ENCODE measurements around the gene DLG2. TPM values are rescaled to one million over a fixed set of nuclear protein-coding genes. Genes with fewer than 3 reads are reported as not detected.
"Not testable (repeated sequence)": the region's sequence is repeated elsewhere in the genome, so short reads cannot be mapped to it uniquely, and the experiment has no call there.

DLG2 gene
- total RNA-seq, 1 donor from 2014 or later = 0.18 TPM

DNA sequence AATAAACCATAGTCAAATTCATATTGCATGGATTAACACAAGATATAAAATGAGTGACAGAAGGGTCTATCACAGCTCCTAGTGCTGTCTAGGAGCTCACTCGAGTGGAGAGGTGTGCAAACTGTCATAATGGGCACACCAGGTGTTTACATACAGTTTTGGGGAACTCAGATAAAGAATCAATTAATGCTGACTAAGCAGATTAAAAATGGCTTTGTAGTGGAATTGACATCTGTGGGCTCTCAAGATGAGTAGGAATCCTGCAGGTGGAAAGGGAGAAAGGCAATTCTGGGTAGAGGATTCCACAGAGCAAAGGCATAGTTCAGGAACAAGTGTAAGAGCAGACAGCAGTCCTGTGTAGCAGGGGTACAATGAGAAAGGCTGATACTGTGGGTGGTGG lies 1844.8 kb downstream of the DLG2 start:
- DNase-seq (ENCODE audit: extremely low read depth, low read depth, low spot score) = no peak

DNA sequence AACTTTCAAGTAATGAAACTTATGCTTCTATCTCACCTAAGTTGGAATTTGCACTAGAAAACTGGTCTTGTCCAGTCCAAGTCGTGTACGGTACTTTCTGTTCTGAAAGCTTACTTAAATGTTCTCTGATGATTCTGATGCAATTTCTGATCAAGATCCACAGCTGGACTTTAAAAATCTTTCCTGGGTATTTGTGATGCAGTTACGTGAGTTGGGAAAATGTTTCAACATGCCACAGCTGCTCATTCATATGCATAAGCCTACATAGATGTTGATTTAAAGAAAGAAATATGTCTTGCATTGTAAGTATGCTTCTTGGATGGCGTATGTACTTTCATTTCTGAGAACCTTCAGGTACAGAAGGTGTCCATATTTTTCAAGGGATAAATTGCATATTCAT lies 1847.3 kb downstream of the DLG2 start:
- DNase-seq (ENCODE audit: extremely low read depth, low read depth, low spot score) = no peak

DNA sequence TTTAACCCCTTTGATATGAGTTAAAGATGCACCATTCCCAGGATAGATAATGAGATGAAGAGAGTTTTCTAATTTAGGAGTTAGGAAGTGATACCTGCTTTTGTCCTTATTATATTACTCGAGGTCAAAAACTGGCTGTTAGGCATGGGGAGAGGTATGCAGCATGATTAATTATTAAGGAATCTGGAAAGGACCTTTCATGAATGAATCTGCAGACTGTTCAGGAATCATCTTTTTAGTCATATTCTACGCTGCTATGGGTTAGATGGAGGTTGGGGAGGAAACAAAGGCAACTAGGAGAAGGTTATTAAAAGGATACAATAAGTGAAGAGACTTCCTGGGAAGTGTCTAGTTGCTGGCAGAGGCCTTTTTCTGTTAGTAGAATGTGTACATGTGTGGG lies 1848.5 kb downstream of the DLG2 start:
- no peak for DNase-seq (ENCODE audit: extremely low read depth, low read depth, low spot score)

DNA sequence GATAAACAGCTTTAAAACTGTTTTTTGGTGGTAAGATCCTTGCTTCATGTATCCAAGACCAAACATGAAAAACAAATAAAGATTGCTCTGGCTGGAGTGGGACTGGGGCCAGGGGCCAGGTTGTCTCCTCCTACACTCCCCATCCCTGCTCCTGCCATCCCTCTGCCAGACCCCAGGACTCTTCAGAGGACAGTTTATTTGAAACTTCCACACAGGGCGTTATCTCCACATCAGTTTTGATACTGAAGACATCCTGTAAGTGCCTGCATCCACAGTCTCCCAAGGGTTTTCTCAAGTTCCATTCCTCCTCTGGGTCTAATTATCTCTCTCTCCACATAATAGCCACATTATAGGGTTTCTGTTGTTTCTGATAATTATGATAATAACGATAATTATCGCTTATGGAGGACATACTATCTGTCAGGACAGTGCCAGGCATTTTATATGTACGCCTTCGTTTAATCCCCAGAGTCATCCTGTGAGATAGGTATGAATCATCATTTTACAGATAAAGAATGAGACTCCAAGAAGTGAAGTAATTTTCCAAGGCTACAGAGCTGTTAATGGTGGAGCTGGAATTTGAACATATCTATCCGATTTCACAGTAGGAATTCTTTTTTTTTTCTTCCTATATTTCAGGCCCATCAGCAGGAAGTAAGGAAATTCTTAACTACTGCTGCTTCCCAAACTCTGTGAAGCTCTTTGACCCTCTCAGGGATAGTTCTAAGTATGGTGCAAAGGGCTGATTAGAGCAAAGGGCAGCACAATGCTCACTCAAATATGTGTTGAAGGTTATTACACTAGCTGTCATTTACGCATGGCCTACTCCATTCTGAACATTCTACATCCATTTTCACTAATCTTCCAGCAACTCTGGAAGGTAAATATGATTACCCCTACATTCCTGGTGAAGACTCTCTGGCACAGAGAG lies 1852.9 kb downstream of the DLG2 start:
- DNase-seq (ENCODE audit: extremely low read depth, low read depth, low spot score) = no peak

DNA sequence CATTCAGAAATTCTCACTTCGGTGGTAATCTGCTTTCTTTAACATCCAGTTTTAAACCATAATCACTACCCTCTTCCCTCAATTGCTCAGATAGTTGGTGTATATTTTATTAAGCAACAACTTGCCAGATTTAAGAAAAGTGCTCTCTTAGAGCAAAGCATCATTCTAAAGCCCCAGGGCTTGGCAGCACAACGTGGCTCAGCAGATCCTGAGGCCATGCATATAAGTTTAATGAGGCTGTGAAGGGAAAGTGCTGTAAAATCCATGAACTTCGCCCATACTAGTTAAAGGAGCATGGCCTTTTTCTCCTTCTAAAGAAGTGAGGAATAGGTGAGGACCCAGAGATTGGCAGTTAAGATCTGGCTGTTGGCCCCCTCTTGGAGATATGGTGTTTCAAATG lies 1858.7 kb downstream of the DLG2 start:
- DNase-seq (ENCODE audit: extremely low read depth, low read depth, low spot score) = no peak

DNA sequence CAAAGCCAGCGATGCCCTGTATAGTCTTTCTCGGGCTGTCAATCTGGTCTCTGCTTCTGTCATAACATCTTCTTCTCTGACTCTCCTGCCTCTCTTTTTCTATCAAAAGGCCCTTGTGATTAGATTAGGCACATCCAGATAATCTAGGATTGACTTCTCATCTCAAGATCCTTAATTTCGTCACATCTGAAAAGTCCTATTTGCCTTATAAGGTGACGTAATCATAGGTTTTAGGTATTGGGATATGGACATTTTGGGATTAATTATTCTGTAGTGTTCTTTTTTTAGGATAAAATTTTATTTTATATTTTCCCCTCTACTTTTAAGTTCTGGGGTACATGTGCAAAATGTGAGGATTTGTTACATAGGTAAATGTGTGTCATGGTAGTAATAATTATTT lies 1860.2 kb downstream of the DLG2 start:
- no peak for DNase-seq (ENCODE audit: extremely low read depth, low read depth, low spot score)

DNA sequence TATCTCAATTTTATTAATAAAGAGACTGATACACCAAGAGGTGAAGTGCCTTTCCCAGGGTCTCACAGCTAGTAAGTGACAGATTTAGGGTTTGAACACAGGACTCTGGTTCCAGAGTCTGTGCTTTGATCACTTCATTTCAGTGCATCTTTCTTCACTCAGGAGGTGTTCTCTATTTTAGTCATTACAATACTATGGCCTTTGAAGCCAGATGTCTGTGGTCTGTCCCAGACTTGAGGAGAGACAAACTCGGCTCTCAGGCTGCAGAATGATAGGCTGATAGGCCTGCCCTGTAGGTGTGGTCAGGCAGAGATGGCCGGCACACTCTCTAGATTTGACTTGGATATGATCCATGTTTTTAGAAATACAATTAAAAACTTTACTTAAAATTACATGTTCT lies 1862.5 kb downstream of the DLG2 start:
- DNase-seq (ENCODE audit: extremely low read depth, low read depth, low spot score) = no peak

DNA sequence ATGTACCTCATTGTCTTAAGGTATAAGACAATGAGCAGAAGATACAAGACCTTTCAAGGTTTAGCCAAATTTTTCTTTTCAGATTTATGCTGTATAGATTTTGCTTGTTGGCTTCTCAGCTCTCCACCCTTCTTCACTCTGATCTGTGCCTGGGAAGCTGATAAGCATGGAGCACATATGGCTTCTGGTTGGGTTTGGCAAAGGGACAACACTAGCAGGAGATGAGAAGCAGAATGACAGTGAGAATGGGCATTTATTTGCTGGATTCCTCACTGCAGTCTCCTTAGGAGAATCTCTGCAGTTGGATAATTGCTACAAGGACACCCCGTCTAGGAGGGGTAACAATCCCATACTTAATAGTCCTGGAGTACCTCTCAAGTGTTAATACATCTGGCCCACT lies 1866.2 kb downstream of the DLG2 start:
- DNase-seq (ENCODE audit: extremely low read depth, low read depth, low spot score) = no peak

DNA sequence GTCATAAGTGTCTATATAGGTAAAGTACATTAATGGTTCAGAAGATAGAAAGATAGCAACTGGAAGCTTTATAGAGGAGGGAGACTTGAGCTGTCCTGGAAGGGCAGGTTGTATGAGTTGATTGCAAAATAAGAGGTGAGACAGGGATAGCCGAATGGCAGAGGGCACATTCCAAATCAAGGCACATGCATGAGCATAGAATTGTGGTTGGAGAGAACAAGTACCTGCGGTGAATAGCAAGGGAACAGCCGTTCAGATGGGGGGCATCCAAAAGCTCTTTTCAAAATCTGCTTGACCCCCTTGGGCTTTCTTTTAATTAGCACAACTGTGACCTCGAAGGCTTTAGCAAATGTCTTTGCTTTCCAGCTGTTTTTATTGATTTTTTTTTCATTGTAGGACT lies 1868.0 kb downstream of the DLG2 start:
- no peak for DNase-seq (ENCODE audit: extremely low read depth, low read depth, low spot score)

DNA sequence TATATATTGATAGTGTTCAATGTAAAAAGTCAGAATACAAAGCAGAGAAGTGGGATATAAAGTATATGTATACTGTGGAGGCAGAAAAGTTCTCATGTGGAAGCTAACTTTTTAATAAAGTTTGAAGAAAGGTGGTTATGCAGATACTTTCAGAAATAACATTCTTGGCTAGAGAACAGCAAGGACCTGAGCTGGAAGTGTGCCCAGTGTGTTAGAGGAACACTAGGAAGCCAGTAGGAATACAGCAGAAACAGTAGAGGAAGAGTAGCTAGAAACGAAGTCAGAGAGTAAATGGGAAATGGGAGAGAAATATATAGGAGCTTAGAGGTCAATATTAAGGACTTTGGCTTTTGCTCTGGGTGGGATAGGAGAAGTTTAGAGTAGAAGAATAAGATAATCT lies 1876.1 kb downstream of the DLG2 start:
- DNase-seq (ENCODE audit: extremely low read depth, low read depth, low spot score) = no peak

DNA sequence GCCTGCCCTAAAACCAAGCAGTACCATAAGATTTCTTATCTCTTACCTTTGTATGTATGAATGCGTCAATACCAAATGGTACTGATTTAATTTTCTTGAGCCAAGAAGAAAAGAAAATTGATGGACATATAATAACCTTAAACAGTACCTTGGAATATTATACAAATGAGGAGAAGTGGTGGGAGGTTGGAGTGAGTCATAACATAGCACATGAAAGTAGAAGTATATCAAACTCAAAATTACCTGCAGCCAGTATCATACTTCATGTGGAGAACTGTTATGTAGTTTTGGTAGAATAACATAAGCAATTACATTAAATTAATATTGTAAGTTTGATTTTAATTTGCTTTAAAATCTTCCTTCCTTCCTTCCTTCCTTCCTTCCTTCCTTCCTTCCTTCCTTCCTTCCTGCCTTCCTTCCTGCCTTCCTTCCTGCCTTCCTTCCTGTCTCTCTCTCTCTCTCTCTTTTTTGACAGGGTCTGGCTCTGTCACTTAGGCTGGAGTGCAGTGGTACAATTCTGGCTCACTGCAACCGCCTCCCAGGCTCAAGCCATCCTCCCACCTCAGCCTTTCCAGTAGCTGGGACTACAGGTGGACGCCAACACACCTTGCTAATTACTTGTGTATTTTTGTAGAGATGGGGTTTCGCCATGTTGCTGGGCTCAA lies 1880.1 kb downstream of the DLG2 start:
- no peak for DNase-seq (ENCODE audit: extremely low read depth, low read depth, low spot score)

DNA sequence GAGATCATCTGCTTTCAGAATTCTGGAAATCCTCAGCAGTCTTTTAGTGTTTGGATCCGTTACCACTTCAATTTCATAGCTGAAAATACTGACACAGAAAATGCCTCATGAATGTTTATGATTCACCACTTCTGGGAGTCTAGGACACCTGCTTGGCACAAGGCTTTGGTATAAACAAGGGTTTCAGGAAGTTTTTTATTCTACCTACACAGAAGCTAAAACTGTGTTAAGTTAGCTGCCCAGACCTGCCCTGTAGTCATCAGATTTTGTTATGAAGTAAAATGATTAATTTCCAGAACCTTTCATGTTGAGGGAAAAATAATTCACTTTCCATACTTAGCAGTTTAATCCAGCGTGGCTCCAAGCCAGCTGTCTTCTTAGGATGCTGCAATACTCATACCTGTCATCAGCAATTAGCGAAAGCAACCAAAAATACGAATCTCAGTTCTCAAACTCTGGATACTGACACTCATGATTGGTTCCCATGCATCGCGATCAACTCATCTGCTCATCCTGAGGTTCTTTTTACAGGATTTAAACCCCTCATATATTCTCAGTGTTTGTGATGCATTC lies 1882.4 kb downstream of the DLG2 start:
- no peak for DNase-seq (ENCODE audit: extremely low read depth, low read depth, low spot score)

DNA sequence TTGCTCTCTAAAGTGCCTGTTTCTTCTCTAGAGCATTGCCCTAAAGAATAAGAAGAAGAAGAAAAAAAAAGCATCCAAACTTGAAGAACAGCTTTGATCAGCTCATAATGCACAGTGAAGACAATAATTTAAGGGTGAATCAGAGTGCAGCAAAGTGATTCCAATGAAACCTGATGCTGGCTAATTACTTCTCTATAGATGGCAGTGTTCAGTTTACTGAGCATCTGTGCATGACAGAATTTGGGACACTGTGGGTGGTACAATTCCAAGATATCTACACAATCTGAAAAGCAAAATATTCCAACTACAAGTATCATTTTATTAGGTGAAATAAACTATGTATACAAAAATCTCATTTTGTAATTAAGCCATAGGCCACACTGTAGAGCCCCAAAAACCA lies 1890.5 kb downstream of the DLG2 start:
- no peak for DNase-seq (ENCODE audit: extremely low read depth, low read depth, low spot score)

DNA sequence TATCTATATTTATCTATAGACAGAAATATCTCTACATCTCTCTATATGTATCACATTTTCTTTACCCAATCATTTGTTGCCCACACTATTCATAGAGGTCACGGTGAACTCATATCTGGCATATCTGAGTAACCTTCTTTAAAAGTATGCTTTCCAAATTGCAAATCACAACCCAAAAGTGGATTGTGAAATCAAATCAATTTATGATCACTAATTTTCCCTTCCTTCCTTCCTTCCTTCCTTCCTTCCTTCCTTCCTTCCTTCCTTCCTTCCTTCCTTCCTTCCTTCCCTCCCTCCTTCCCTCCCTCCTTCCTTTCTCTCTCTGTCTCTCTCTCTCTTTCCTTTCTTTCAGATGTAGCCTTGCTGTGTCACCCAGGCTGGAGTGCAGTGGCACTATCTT lies 1893.0 kb downstream of the DLG2 start:
- no peak for DNase-seq (ENCODE audit: extremely low read depth, low read depth, low spot score)

DNA sequence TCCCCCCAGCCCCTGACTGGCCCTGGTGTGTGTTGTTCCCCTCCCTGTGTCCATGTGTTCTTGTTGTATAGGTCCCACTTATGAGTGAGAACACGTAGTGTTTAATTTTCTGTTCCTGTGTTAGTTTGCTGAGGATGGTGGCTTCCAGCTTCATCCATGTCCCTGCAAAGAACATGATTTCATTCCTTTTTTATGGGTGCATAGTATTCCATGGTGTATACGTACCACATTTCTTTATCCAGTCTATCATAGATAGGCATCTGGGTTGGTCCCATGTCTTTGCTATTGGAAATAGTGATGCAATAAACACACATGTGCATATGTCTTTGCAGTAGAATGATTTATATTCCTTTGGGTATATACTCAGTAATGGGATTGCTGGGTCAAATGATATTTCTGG lies 1895.9 kb downstream of the DLG2 start:
- DNase-seq (ENCODE audit: extremely low read depth, low read depth, low spot score) = not testable (repeated sequence)

DNA sequence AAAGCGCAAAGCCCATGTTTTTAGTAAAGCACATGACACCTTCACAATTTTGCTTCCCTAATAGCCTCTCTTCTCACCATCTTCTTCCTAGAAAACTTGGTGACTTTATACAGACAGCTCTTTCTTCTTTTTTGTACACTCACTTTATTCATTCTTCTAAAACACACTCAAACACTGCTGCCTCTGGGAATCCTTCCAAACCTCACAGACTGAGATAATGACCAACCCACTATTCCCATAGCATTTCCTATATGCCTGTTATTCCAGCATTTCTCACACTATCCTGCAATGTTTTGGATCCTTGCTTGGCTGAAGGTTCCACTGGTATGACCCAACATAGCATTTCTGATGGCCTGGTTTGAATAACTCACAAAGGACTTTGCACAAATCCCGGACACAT lies 1898.9 kb downstream of the DLG2 start:
- DNase-seq (ENCODE audit: extremely low read depth, low read depth, low spot score) = no peak

DNA sequence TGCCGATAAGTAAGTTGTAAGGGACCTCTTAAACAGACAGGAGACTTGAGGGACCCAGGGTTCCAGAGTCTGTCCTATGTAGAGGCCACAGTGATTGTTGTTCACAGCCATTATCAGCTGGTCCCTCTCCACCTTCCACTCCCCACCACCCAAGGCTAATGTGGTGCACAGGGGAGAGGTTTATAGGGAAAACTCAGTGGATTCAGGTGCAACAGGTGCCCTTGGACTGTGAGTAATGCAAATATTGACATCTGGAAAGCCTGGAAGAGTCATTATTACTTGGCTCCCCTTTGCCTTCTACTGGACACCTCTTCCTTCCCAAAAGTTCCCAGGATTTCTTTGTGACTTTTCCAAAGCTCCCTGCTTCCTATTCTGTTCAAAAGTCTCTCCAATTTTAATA lies 1899.9 kb downstream of the DLG2 start:
- no peak for DNase-seq (ENCODE audit: extremely low read depth, low read depth, low spot score)

DNA sequence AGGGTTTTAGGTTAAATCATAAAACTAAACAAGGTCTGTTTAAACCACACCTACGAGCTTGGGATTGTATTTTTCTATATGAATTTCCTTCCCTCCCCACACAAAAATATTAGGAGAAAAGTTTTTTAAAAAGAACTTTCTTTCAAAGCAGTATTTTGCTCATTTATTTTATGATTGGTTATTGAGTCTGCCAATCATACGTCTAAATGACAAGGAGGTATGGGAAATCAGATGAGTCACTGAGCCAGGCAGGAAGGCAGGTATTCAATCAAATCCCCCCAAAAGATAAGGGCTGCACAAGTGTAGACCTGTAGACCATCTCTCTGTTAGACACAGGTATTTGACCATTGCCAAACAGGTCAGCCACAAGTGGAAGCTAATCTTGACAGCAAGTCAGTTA lies 1900.8 kb downstream of the DLG2 start:
- no peak for DNase-seq (ENCODE audit: extremely low read depth, low read depth, low spot score)

DNA sequence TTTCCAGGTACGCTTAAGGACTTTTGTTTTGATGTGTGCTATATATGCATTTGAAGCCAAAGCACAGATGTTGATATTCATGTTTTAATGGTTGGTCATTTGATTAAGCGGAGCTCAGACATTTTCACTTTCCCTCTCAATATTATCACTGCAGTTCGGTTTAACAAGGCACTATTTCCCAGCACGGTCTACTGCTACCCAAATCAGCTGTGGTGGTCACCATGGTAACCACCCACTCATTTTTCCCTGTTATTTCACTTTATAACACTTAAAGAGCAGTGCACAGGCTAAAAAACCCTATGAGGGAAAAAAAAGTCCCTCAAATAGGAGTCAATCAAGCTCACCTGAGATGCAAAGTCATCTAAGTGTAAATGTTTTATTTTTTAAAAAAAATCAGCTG lies 1901.4 kb downstream of the DLG2 start:
- no peak for DNase-seq (ENCODE audit: extremely low read depth, low read depth, low spot score)

DNA sequence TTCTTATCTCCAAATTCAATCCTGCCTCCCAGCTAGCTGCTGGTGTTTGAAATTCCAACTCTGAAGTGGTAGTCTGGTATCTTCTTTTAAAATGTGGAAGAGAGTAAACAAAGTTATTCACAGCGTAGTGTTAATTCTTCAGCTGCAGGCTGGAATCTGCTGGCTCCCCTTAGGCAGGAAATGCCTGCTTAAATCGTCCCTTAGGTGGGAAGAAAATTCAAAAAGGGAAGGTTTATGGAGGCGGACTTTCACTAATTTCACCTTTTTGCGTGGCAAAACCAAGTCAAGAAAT lies 1901.9 kb downstream of the DLG2 start:
- DNase-seq (ENCODE audit: extremely low read depth, low read depth, low spot score) = no peak

DNA sequence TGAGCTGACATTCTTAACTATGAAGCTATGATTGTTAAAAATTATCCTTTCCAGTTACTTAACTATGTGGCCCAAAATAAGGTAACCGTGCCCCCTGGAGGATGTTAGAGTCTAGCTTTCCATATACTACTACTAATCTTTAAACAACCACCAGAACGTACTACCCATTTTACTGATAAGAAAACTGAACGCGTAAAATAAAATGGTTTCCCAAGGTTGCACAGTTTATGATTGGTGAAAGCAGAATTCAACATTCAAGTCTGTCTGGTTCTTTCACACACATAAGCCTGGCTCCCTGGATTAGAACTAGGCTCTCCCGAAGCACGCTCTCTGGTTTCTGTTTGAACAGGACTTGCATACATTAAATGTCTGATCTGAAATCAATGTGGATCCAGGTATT lies 1903.1 kb downstream of the DLG2 start:
- no peak for DNase-seq (ENCODE audit: extremely low read depth, low read depth, low spot score)

DNA sequence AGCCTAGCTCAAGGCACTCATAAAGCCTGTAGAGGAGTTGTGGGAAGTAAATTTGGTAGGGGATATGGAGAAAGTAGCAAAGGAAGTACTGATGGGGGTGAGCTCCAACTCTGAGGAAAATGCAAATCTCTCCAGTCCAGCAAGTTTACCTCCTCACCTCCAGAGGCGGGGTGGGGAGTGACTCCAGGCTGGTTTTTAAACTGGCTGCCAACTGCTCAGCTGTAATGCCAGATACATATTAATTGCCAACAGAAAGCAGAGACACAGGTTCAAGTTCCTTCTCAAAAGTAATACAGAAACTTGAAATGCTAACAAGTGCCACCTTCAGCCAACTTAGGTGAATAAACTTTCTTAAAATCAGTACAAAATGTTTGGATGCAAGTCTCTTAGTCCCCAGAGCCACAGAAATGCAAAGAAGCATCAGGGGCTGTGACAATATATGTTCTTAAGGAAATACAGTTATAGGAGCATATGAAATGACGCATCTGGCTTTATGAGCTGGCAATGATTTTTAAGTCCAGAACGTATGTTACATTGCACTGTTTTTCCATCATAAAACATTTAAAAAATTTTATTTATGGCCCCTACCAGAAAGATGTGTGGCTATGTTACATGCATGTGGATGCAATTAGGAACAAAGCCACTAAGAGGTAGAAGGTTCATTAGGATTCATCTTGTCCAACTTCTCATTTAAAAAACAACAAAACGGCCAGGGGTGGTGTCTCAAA lies 1904.6 kb downstream of the DLG2 start:
- no peak for DNase-seq (ENCODE audit: extremely low read depth, low read depth, low spot score)

Measured in glomerular endothelial cell (primary cell).